Measurements from ENCODE around the gene UCMA.
A peak's percentile ranks its signal among the peaks of the same experiment; 100 is the strongest.
"Not testable (repeated sequence)": the region's sequence is repeated elsewhere in the genome, so short reads cannot be mapped to it uniquely, and the experiment has no call there.

Gene UCMA, protein sequence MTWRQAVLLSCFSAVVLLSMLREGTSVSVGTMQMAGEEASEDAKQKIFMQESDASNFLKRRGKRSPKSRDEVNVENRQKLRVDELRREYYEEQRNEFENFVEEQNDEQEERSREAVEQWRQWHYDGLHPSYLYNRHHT

GRCh38 chr10:13234172-13234571, at the start of gene UCMA:
UCMA (minus strand) TSS chr10:13234374; CDS start chr10:13234258, 116 bp downstream.
- TF ChIP-seq CTCF (IDR thresholded peaks at IDR 0.05) (no peak), ZFX (IDR thresholded peaks at IDR 0.05; ENCODE audit: borderline replicate concordance) (no peak)
- no peak within 1 kb of the TSS for H3K27ac ChIP-seq

- not testable (repeated sequence) for H3K27ac ChIP-seq
These were observed 48.2 kb upstream of the UCMA start for GRCh38 chr10:13282348-13282747.

DNA sequence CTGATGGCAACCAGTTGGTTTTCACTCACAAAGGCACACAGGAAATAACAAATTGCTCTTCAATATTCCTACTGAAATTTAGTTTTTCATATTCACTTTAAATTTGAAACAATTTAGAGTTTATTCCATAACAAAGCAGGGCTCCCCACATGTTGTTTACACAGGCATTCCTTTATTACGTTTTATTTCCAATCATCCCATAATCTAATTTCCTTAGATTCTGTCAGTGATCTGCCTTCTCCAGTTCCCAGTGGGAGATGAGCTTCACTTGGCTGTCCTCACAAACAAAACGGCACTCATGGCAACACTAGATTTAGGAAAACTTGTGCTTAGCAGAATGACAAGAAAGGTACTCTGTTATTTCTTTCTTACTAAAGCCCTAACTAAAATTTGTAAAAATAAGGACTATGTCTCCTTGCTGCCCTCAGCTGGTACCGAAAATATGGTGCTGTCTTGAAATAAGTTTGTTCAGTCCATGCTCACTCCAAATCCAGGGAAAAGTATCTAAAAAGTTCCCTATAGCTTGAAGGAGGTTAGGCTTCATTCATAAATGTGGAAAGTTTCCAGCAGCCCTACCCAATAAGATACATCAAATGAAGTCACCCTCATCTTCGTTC, 42.7 kb upstream of the UCMA start:
- H3K27ac ChIP-seq: no peak overlapping the region
- TF ChIP-seq CTCF (IDR thresholded peaks at IDR 0.05): no peak
- TF ChIP-seq ZFX (IDR thresholded peaks at IDR 0.05; ENCODE audit: borderline replicate concordance): no peak

DNA sequence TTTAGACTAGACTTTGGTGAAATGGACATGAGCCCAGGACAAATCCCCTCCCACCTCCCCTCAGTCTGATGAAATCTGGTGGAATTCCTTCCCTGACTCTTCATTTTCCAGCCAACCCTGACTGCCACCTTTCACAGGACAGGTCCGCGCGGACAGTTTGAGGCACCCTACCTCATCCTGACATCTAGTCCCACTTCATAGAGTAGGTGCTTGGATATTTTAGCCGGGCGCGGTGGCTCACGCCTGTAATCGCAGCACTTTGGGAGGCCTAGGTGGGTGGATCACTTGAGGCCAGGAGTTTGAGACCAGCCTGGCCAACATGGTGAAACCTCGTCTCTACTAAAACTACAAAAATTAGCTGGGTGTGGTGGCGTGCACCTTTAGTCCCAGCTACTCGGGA, 42.0 kb upstream of the UCMA start:
- not testable (repeated sequence) for H3K27ac ChIP-seq

- TF ChIP-seq CTCF (IDR thresholded peaks at IDR 0.05) (no peak), ZFX (IDR thresholded peaks at IDR 0.05; ENCODE audit: borderline replicate concordance) (no peak)
These were observed 38.0 kb upstream of the UCMA start for GRCh38 chr10:13272164-13272571.

DNA sequence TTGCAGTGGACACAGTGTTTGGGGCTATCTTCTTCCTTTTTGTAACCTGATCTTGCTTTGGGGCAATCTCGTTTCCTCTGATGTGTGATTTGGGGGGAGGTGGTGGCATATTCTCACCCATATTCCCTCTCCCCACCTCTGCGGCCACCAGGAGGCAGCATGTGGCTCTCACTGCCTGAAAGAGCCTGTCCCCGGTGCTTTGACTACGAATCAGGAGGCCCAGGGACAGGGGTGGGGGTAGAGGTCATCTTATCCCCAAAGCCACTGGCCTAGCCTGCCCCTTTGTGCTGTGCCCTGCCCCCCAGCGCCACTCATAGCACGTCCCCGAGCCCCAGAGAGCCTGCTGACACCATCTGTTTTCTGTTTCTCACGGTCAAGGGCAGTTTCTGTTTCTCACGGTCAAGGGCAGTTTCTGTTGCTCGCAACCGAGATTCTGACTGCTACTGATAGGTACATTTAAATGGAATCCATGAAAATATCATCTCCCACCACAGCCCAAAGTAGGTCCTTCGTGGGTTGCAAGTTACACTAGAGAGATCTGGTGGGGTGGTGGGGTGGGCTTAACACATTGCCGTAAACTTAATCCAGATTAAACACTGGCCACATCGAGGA, 37.5 kb upstream of the UCMA start:
- no peak overlapping the region for H3K27ac ChIP-seq
- peak; percentile 68 for TF ChIP-seq CTCF (IDR thresholded peaks at IDR 0.05)
- TF ChIP-seq ZFX (IDR thresholded peaks at IDR 0.05; ENCODE audit: borderline replicate concordance): no peak

More at GRCh38 chr10:13272164-13272571, 38.0 kb upstream of the UCMA start:
- H3K27ac ChIP-seq: no peak overlapping the region

GRCh38 chr10:13270877-13271551, 36.8 kb upstream of the UCMA start:
- TF ChIP-seq CTCF (IDR thresholded peaks at IDR 0.05) (no peak), ZFX (IDR thresholded peaks at IDR 0.05; ENCODE audit: borderline replicate concordance) (no peak)
- H3K27ac ChIP-seq: no peak overlapping the region

- H3K27ac ChIP-seq: no peak overlapping the region
- TF ChIP-seq CTCF (IDR thresholded peaks at IDR 0.05) (no peak), ZFX (IDR thresholded peaks at IDR 0.05; ENCODE audit: borderline replicate concordance) (no peak)
These were observed 34.7 kb upstream of the UCMA start for GRCh38 chr10:13268841-13269240.

All from 22Rv1 (cell line).